ENCODE data around the gene ISG20. TPM values are rescaled to one million over a fixed set of nuclear protein-coding genes. Genes with fewer than 3 reads are reported as not detected.
A peak's percentile ranks its signal among the peaks of the same experiment; 100 is the strongest.

ISG20 gene
- total and polyA plus RNA-seq, 9 donors: 0.35 to 1.8 (median 0.71) TPM

GRCh38 chr15:88661041-88661700 lies 22.4 kb downstream of the ISG20 start:
- Histone ChIP-seq H3K36me3 (ENCODE audit: control insufficient read depth, insufficient read depth, low read length) (no peaks in the 10 kb centered on the region), H3K27ac (ENCODE audit: low read length) (peak overlapping the region; percentile 72), H3K4me3 (ENCODE audit: low read length) (no peak overlapping the region), H3K4me1 (ENCODE audit: control insufficient read depth, insufficient read depth, low read length) (peaks cover 30% of the 10 kb centered on the region), H3K9me3 (replicated peaks; ENCODE audit: control insufficient read depth, low read depth, low read length) (no peaks in the 10 kb centered on the region), H3K27me3 (ENCODE audit: control insufficient read depth, insufficient read depth, low read length) (no peaks in the 10 kb centered on the region)
- peak; percentile 69 for DNase-seq

- no peaks in the 10 kb centered on the region for H3K9me3 ChIP-seq (replicated peaks; ENCODE audit: control insufficient read depth, low read depth, low read length)
- peak overlapping the region; percentile 45 for H3K27ac ChIP-seq (ENCODE audit: low read length)
- H3K36me3 ChIP-seq (ENCODE audit: control insufficient read depth, insufficient read depth, low read length): no peaks in the 10 kb centered on the region
- no peaks in the 10 kb centered on the region for H3K27me3 ChIP-seq (ENCODE audit: control insufficient read depth, insufficient read depth, low read length)
- H3K4me3 ChIP-seq (ENCODE audit: low read length): no peak overlapping the region
- H3K4me1 ChIP-seq (ENCODE audit: control insufficient read depth, insufficient read depth, low read length): peaks cover 30% of the 10 kb centered on the region
- peak; percentile 60 for DNase-seq
- 100% methylated on average over 1 of the region's 4 CpGs for WGBS (ENCODE audit: insufficient coverage)
Observed at GRCh38 chr15:88661761-88662556, 23.1 kb downstream of the ISG20 start.

GRCh38 chr15:88663141-88663621 lies 24.4 kb downstream of the ISG20 start:
- 89% methylated on average over 5 of the region's 6 CpGs for WGBS (ENCODE audit: insufficient coverage)
- no peaks in the 10 kb centered on the region for H3K27me3 ChIP-seq (ENCODE audit: control insufficient read depth, insufficient read depth, low read length)
- H3K36me3 ChIP-seq (ENCODE audit: control insufficient read depth, insufficient read depth, low read length): no peaks in the 10 kb centered on the region
- DNase-seq: no peak
- H3K4me1 ChIP-seq (ENCODE audit: control insufficient read depth, insufficient read depth, low read length): peaks cover 23% of the 10 kb centered on the region
- no peak overlapping the region for H3K27ac ChIP-seq (ENCODE audit: low read length)
- H3K9me3 ChIP-seq (replicated peaks; ENCODE audit: control insufficient read depth, low read depth, low read length): no peaks in the 10 kb centered on the region
- no peak overlapping the region for H3K4me3 ChIP-seq (ENCODE audit: low read length)

GRCh38 chr15:88664151-88664778 lies 25.4 kb downstream of the ISG20 start:
- 82% methylated on average over 5 of the region's 7 CpGs for WGBS (ENCODE audit: insufficient coverage)
- no peak overlapping the region for H3K4me3 ChIP-seq (ENCODE audit: low read length)

GRCh38 chr15:88674661-88675060 lies 35.8 kb downstream of the ISG20 start:
- no peaks in the 10 kb centered on the region for H3K36me3 ChIP-seq (ENCODE audit: control insufficient read depth, insufficient read depth, low read length)
- H3K27me3 ChIP-seq (ENCODE audit: control insufficient read depth, insufficient read depth, low read length): no peaks in the 10 kb centered on the region
- DNase-seq: no peak
- H3K9me3 ChIP-seq (replicated peaks; ENCODE audit: control insufficient read depth, low read depth, low read length): no peaks in the 10 kb centered on the region
- no peak overlapping the region for H3K27ac ChIP-seq (ENCODE audit: low read length)
- H3K4me3 ChIP-seq (ENCODE audit: low read length): no peak overlapping the region
- WGBS (ENCODE audit: insufficient coverage): 77% methylated on average over 4 of the region's 4 CpGs
- H3K4me1 ChIP-seq (ENCODE audit: control insufficient read depth, insufficient read depth, low read length): no peaks in the 10 kb centered on the region

More at GRCh38 chr15:88664151-88664778, 25.4 kb downstream of the ISG20 start:
- Histone ChIP-seq H3K9me3 (replicated peaks; ENCODE audit: control insufficient read depth, low read depth, low read length) (no peaks in the 10 kb centered on the region), H3K4me1 (ENCODE audit: control insufficient read depth, insufficient read depth, low read length) (peaks cover 13% of the 10 kb centered on the region), H3K27me3 (ENCODE audit: control insufficient read depth, insufficient read depth, low read length) (no peaks in the 10 kb centered on the region), H3K27ac (ENCODE audit: low read length) (no peak overlapping the region), H3K36me3 (ENCODE audit: control insufficient read depth, insufficient read depth, low read length) (no peaks in the 10 kb centered on the region)
- DNase-seq: no peak

GRCh38 chr15:88678755-88679154 lies 39.9 kb downstream of the ISG20 start:
- 92% methylated on average over 4 of the region's 6 CpGs for WGBS (ENCODE audit: insufficient coverage)
- DNase-seq: no peak
- Histone ChIP-seq H3K9me3 (replicated peaks; ENCODE audit: control insufficient read depth, low read depth, low read length) (no peaks in the 10 kb centered on the region), H3K27ac (ENCODE audit: low read length) (no peak overlapping the region), H3K27me3 (ENCODE audit: control insufficient read depth, insufficient read depth, low read length) (no peaks in the 10 kb centered on the region), H3K4me1 (ENCODE audit: control insufficient read depth, insufficient read depth, low read length) (peaks cover 3% of the 10 kb centered on the region), H3K36me3 (ENCODE audit: control insufficient read depth, insufficient read depth, low read length) (no peaks in the 10 kb centered on the region), H3K4me3 (ENCODE audit: low read length) (no peak overlapping the region)

GRCh38 chr15:88680241-88681001 lies 41.6 kb downstream of the ISG20 start:
- DNase-seq: peak; percentile 49
- no peaks in the 10 kb centered on the region for H3K9me3 ChIP-seq (replicated peaks; ENCODE audit: control insufficient read depth, low read depth, low read length)
- H3K27me3 ChIP-seq (ENCODE audit: control insufficient read depth, insufficient read depth, low read length): no peaks in the 10 kb centered on the region
- H3K4me3 ChIP-seq (ENCODE audit: low read length): no peak overlapping the region
- H3K36me3 ChIP-seq (ENCODE audit: control insufficient read depth, insufficient read depth, low read length): no peaks in the 10 kb centered on the region
- H3K27ac ChIP-seq (ENCODE audit: low read length): no peak overlapping the region
- 86% methylated on average over 7 of the region's 13 CpGs for WGBS (ENCODE audit: insufficient coverage)
- peaks cover 3% of the 10 kb centered on the region for H3K4me1 ChIP-seq (ENCODE audit: control insufficient read depth, insufficient read depth, low read length)

GRCh38 chr15:88681610-88682221 lies 42.9 kb downstream of the ISG20 start:
- DNase-seq: no peak
- peaks cover 3% of the 10 kb centered on the region for H3K4me1 ChIP-seq (ENCODE audit: control insufficient read depth, insufficient read depth, low read length)
- WGBS (ENCODE audit: insufficient coverage): 43% methylated on average over 6 of the region's 13 CpGs
- no peaks in the 10 kb centered on the region for H3K36me3 ChIP-seq (ENCODE audit: control insufficient read depth, insufficient read depth, low read length)
- no peaks in the 10 kb centered on the region for H3K9me3 ChIP-seq (replicated peaks; ENCODE audit: control insufficient read depth, low read depth, low read length)
- H3K27ac ChIP-seq (ENCODE audit: low read length): no peak overlapping the region
- H3K4me3 ChIP-seq (ENCODE audit: low read length): no peak overlapping the region
- no peaks in the 10 kb centered on the region for H3K27me3 ChIP-seq (ENCODE audit: control insufficient read depth, insufficient read depth, low read length)

- Histone ChIP-seq H3K27me3 (ENCODE audit: control insufficient read depth, insufficient read depth, low read length) (no peaks in the 10 kb centered on the region), H3K4me1 (ENCODE audit: control insufficient read depth, insufficient read depth, low read length) (peaks cover 3% of the 10 kb centered on the region), H3K4me3 (ENCODE audit: low read length) (no peak overlapping the region), H3K36me3 (ENCODE audit: control insufficient read depth, insufficient read depth, low read length) (no peaks in the 10 kb centered on the region), H3K27ac (ENCODE audit: low read length) (no peak overlapping the region), H3K9me3 (replicated peaks; ENCODE audit: control insufficient read depth, low read depth, low read length) (no peaks in the 10 kb centered on the region)
- DNase-seq: no peak
- WGBS (ENCODE audit: insufficient coverage): 0% methylated on average over 1 of the region's 3 CpGs
Observed at GRCh38 chr15:88684345-88684744, 45.5 kb downstream of the ISG20 start.

All from muscle of leg (tissue), 11 donors.